SK-N-SH (cell line): ENCODE measurements around the gene KLC1. TPM values are rescaled to one million over a fixed set of nuclear protein-coding genes. Genes with fewer than 3 reads are reported as not detected.

ENCODE experiments used
- CTCF ChIA-PET: fragments of 300-600, 350-600 bp; formaldehyde crosslinking; extraction: SDS; loops from one replicate; lab custom pipeline; 2021; lab: Yijun Ruan, JAX
- POLR2A ChIA-PET: fragments of 350-600 bp; sonication (Branson Sonifier 250); formaldehyde crosslinking; extraction: SDS; loops from one replicate; lab custom pipeline; 2020; ENCODE audit warnings: antibody characterized with exemption, inconsistent platforms; lab: Yijun Ruan, JAX
- DNase-seq: peaks from one replicate; pipeline ENCODE4 v3.0.0; 2012
- H2AFZ ChIP-seq: fragments of 200-600 bp; sonication (generic); 2 replicates; pipeline ENCODE4 v1.8.1; 2016; ENCODE audit warnings: antibody characterized with exemption, mild to moderate bottlenecking, low read depth
- H3F3A ChIP-seq: fragments of 200-600 bp; sonication (generic); replicated peaks from 2 replicates; pipeline ENCODE3; 2016; ENCODE audit warnings: antibody characterized with exemption, mild to moderate bottlenecking; ENCODE audit not compliant: insufficient read depth
- H3K27ac ChIP-seq, 2 experiments: fragments of 200-500 bp in 1 of 2; fragments of 200-600 bp in 1 of 2; sonication (Bioruptor generic) in 1 of 2; sonication (generic), shearing (Covaris generic) in 1 of 2; 2 replicates each; pipeline versions ENCODE4 v1.5.1 to v1.6.1; 2014 to 2016; ENCODE audit warnings: low read depth in 2 of 2, inconsistent platforms in 1 of 2, low read length in 1 of 2, mild to moderate bottlenecking in 1 of 2, mixed read lengths in 1 of 2
- H3K27me3 ChIP-seq: fragments of 200-600 bp; sonication (generic), shearing (Covaris generic); 2 replicates; pipeline ENCODE4 v1.6.1; 2016; ENCODE audit warnings: mixed run types; ENCODE audit not compliant: insufficient read depth
- H3K36me3 ChIP-seq, 2 experiments: fragments of 200-500 bp in 1 of 2; fragments of 200-600 bp in 1 of 2; sonication (Bioruptor generic) in 1 of 2; sonication (generic) in 1 of 2; replicated peaks in 1 of 2; 2 replicates each; pipeline versions ENCODE3 to v1.5.1; 2014 to 2016; ENCODE audit warnings: low read length in 1 of 2, mild to moderate bottlenecking in 1 of 2; ENCODE audit not compliant: insufficient read depth in 2 of 2, control insufficient read depth in 1 of 2
- H3K4me1 ChIP-seq, 2 experiments: fragments of 200-500 bp in 1 of 2; fragments of 200-600 bp in 1 of 2; sonication (Bioruptor generic) in 1 of 2; sonication (generic), shearing (Covaris generic) in 1 of 2; 2 replicates each; pipeline versions ENCODE4 v1.5.1 to v1.6.1; 2014 to 2016; ENCODE audit warnings: low read depth in 1 of 2, low read length in 1 of 2, mixed run types in 1 of 2; ENCODE audit not compliant: insufficient read depth in 2 of 2, control insufficient read depth in 1 of 2
- H3K4me2 ChIP-seq: fragments of 200-600 bp; sonication (generic), shearing (Covaris generic); 2 replicates; pipeline ENCODE4 v1.6.1; 2017; ENCODE audit warnings: mixed run types
- H3K4me3 ChIP-seq, 2 experiments: fragments of 200-500 bp in 1 of 2; fragments of 200-600 bp in 1 of 2; sonication (Bioruptor generic) in 1 of 2; sonication (generic), shearing (Covaris generic) in 1 of 2; 2 replicates each; pipeline versions ENCODE4 v1.5.1 to v1.8.1; 2014 to 2016; ENCODE audit warnings: low read depth in 2 of 2, inconsistent platforms in 1 of 2, low read length in 1 of 2, mild to moderate bottlenecking in 1 of 2, mixed read lengths in 1 of 2, moderate library complexity in 1 of 2
- H3K79me2 ChIP-seq: fragments of 200-600 bp; sonication (generic); 2 replicates; pipeline ENCODE4 v1.8.1; 2017; ENCODE audit warnings: mild to moderate bottlenecking; ENCODE audit not compliant: insufficient read depth
- H3K9ac ChIP-seq: fragments of 200-600 bp; sonication (generic); 2 replicates; pipeline ENCODE4 v1.6.1; 2017; ENCODE audit warnings: mixed run types
- H3K9me2 ChIP-seq: fragments of 200-600 bp; sonication (generic); 2 replicates; pipeline ENCODE4 v1.6.1; 2017; ENCODE audit warnings: mixed run types
- H3K9me3 ChIP-seq: fragments of 200-600 bp; sonication (generic); 2 replicates; pipeline ENCODE4 v1.6.1; 2017; ENCODE audit warnings: mixed run types, mild to moderate bottlenecking, moderate library complexity
- H4K20me1 ChIP-seq: fragments of 200-600 bp; sonication (generic); 2 replicates; pipeline ENCODE4 v1.6.1; 2017; ENCODE audit warnings: mild to moderate bottlenecking, mixed run types; ENCODE audit not compliant: insufficient read depth
- CTCF ChIP-seq: fragments of 200-600 bp; sonication (generic); IDR thresholded peaks from 2 replicates; pipeline ENCODE4 v1.6.1; 2017; ENCODE audit warnings: antibody characterized with exemption, mild to moderate bottlenecking, moderate library complexity
- ELF1 ChIP-seq: IDR thresholded peaks from 2 replicates; pipeline ENCODE4 v1.4.0; 2012
- EP300 ChIP-seq, 2 experiments: IDR thresholded peaks; 2 replicates each; pipeline versions ENCODE4 v1.4.0 to v1.6.1; 2012; ENCODE audit warnings: borderline replicate concordance in 1 of 2, low read depth in 1 of 2, low read length in 1 of 2
- FOSL2 ChIP-seq: IDR thresholded peaks from 2 replicates; pipeline ENCODE4 v1.4.0; 2012; ENCODE audit warnings: low read depth, mild to moderate bottlenecking, moderate library complexity, borderline replicate concordance
- FOXM1 ChIP-seq: IDR thresholded peaks from 2 replicates; pipeline ENCODE4 v1.4.0; 2012; ENCODE audit warnings: low read depth, mild to moderate bottlenecking
- GABPA ChIP-seq: IDR thresholded peaks from 2 replicates; pipeline ENCODE4 v1.4.0; 2012; ENCODE audit warnings: low read depth, mild to moderate bottlenecking
- JUND ChIP-seq: IDR thresholded peaks from 2 replicates; pipeline ENCODE4 v1.4.0; 2012
- NFIC ChIP-seq: IDR thresholded peaks from 2 replicates; pipeline ENCODE4 v1.4.0; 2012; ENCODE audit warnings: borderline replicate concordance
- POLR2AphosphoS5 ChIP-seq: IDR thresholded peaks from 2 replicates; pipeline ENCODE4 v1.6.1; 2012; ENCODE audit warnings: low read depth, low read length
- RAD21 ChIP-seq: IDR thresholded peaks from 2 replicates; pipeline ENCODE4 v1.6.1; 2012; ENCODE audit warnings: mild to moderate bottlenecking, low read length
- RCOR1 ChIP-seq: fragments of 150-350 bp; IDR thresholded peaks from 2 replicates; pipeline ENCODE4 v1.6.1; 2017; ENCODE audit warnings: antibody characterized with exemption, low read length
- REST ChIP-seq: IDR thresholded peaks from 2 replicates; pipeline ENCODE4 v1.6.1; 2012; ENCODE audit warnings: mild to moderate bottlenecking, low read depth, low read length, moderate library complexity
- SMC3 ChIP-seq: IDR thresholded peaks from 2 replicates; pipeline ENCODE4 v1.6.1; 2012; ENCODE audit warnings: low read depth, low read length, improper control_type of control experiment
- TAF1 ChIP-seq: IDR thresholded peaks from 2 replicates; pipeline ENCODE4 v1.6.1; 2012; ENCODE audit warnings: low read depth, mild to moderate bottlenecking, low read length, moderate library complexity, borderline replicate concordance
- USF2 ChIP-seq: fragments of 150-350 bp; IDR thresholded peaks from 2 replicates; pipeline ENCODE4 v1.6.1; 2017; ENCODE audit warnings: antibody characterized with exemption, low read length, low read depth, borderline replicate concordance
- YY1 ChIP-seq: IDR thresholded peaks from 2 replicates; pipeline ENCODE4 v1.4.0; 2012; ENCODE audit warnings: low read depth, mild to moderate bottlenecking
- WGBS: methylation state at CpG from one replicate; pipeline ENCODE4 v1.1.6; 2017; ENCODE audit warnings: low lambda C conversion rate; 5-methylcytosine and 5-hydroxymethylcytosine counted together
- polyA plus RNA-seq, 3 experiments: library from polyadenylated mRNA; depleted of rRNA; stranded (reverse); fragments of >200 nt; gene quantifications; 2 replicates each; pipeline ENCODE4 v1.2.3, GENCODE V29; 2012

The KLC1 gene
- polyA plus RNA-seq, 1 of the 3 experiments (the other 2 are of a cell fraction) = 308 TPM

- TF ChIP-seq RCOR1 = no peak
- no peak for TF ChIP-seq USF2
- TF ChIP-seq FOXM1 = no peak
- TF ChIP-seq REST = no peak
- no peak for TF ChIP-seq NFIC
- no peak for TF ChIP-seq FOSL2
- no peak for TF ChIP-seq POLR2AphosphoS5
- no peak for TF ChIP-seq SMC3
- no peak for TF ChIP-seq ELF1
- TF ChIP-seq RAD21 = no peak
- no peak for TF ChIP-seq EP300 (IDR thresholded peaks at IDR 0.05; ENCODE audit: borderline replicate concordance in 1 of 2, low read depth in 1 of 2, low read length in 1 of 2)
- no peak for TF ChIP-seq TAF1
- TF ChIP-seq JUND = no peak
- no peak for TF ChIP-seq GABPA
- TF ChIP-seq YY1 = no peak
- no peak for TF ChIP-seq CTCF
- H3K4me1 ChIP-seq = peaks cover 1 to 2% of the 10 kb centered on the region in 2 experiments; a peak in 2 of 4 replicates
- H3K9me3 ChIP-seq = no peaks in the 10 kb centered on the region
- no peak overlapping the region for H2AFZ ChIP-seq
- ChIA-PET POLR2A (no interaction called here), CTCF (no interaction called here)
- DNase-seq = no peak
- H3K4me3 ChIP-seq = no peak overlapping the region
- H3K9me2 ChIP-seq = no peaks in the 10 kb centered on the region
- H3K27ac ChIP-seq = no peak overlapping the region
- H3K4me2 ChIP-seq = no peak overlapping the region
- peaks cover 11% of the 10 kb centered on the region for H3F3A ChIP-seq
- H4K20me1 ChIP-seq = no peaks in the 10 kb centered on the region; the same call in 1 of the 2 replicates
- no peak overlapping the region for H3K9ac ChIP-seq
- H3K79me2 ChIP-seq = peaks cover 58% of the 10 kb centered on the region
- WGBS = 95% methylated on average over 15 of the region's 26 CpGs
- H3K27me3 ChIP-seq = no peaks in the 10 kb centered on the region
- peaks cover 11 to 30% of the 10 kb centered on the region in 2 experiments for H3K36me3 ChIP-seq
These were observed 46.9 kb upstream of the KLC1 start for GRCh38 chr14:103581954-103582703.
